NAMALWA (cell line): Measurements from ENCODE around the gene SCGN.
"Not testable (repeated sequence)": the region's sequence is repeated elsewhere in the genome, so short reads cannot be mapped to it uniquely, and the experiment has no call there.

Source experiments
- DNase-seq: peaks from one replicate; pipeline ENCODE4 v3.0.0-alpha.2; 2015; ENCODE audit warnings: low spot score

SCGN gene

DNA sequence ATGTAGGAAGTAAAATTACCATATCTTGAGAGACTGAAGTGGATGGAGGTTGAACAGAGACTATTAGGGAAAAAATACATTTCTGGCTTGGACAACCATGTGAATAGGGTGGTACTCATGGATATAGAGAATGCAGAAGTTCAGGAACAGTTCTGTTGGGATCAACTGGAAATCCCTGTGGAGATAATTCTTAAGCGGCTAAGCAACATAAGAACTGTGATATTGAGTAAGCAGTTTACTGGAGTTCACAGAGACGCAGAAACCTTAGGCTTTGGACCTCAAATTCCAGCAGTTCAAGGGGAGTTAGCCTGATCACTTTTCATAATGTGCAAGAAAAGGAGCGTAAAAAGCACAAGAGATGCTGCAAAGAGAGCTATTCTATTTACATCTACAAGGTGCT is 78.9 kb downstream of the SCGN start:
- no peak for DNase-seq

DNA sequence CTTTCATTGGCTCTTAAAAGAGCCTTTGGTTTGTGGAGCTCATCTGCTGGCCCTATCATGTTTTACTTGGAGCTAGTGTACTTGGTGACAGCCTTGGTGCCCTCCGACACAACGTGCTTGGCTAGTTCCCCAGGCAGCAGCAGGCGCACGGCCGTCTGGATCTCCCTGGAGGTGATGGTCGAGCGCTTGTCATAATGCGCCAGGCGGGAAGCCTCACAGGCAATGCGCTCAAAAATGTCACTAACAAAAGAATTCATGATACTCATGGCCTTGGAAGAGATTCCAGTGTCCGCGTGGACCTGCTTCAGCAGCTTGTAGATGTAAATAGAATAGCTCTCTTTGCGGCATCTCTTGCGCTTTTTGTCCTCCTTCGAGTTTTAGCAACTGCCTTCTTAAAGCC is 79.7 kb downstream of the SCGN start:
- no peak for DNase-seq

DNA sequence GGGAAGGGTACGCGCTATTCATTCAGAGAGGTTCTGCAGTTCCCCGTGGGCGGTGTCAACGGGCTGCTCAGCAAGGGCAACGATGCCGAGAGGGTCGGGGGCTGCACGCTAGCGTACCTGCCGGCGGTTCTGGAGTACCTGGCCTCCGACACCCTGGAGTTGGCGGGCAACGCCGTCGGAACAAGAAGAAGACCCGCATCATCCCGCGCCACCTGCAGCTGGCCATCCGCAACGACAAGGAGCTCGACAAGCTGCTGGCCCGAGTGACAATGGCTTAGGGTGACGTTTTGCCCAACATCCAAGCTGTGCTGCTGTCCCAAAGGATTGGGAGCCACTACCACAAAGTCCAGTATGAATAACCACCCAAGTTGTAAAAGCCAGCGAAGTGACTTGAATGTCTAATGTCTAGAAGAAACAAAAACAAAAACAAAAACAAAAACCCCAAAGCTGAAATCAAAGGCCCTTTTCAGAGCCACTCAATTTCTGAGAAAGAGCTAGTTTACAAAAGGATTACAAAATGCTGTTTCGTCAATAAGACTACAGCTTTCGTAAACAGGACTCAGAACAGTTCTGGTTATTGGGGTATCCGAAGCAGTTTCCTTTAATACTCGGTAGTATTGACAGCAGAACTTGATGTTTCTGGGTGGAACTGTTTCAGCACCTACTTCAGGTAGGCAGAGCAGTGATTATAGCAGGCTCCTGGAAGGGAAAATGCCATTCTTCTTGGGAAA is 80.6 kb downstream of the SCGN start:
- DNase-seq: no peak

DNA sequence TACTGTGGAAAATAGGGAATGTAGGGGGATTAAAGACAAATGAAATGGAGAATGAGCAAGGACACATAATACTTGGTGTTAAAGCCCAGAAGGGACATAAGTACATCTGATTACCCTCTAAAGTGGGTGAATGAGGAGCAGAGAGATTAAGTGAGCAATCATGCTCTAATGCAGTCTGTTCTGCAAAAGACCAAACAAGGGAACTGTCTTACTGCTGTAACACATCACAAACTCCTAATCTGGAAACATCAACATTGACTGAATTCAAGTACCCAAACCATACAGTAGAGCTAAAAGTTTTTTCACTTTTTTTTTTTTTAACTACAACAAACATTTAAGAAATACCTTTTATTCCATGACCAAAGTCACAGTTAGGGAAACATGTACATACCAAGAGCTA is 83.2 kb downstream of the SCGN start:
- no peak for DNase-seq

DNA sequence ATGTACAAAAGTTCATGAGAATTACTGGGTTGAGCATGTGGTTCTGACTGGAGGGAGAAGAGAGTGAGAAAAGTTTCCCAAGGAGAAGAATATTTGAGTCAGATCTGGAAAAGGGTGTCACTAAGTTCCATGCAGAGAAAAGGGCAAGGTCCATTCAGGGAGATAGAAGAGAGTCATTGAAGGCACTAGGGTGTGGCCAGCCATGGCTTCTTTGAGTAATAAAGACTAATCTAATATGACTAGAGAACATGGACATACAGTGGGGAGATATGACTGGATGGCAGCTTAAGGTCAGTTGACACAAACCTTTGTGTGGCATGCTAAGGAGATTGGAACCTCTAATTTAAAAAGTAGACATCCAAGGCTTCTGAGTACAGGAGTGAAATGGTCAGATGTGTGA is 91.9 kb downstream of the SCGN start:
- no peak for DNase-seq

DNA sequence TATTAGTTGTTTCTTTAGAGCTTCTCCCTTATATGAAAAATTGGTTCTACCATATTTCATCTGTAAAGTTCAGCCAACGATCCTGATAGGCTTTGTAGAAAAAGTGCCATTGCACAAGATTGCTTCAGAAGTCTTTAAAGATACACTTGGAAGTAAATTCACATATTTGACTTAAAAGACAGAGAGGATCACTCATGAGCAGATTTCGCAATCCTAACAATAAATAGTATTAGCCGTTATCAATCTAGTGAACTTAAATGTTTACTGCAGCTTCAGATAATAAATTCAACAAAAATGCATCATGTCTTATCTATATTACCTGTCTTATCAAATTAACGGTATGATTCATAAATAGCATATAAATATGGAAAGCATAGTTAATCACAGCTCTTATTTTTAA is 93.8 kb downstream of the SCGN start:
- no peak for DNase-seq

DNA sequence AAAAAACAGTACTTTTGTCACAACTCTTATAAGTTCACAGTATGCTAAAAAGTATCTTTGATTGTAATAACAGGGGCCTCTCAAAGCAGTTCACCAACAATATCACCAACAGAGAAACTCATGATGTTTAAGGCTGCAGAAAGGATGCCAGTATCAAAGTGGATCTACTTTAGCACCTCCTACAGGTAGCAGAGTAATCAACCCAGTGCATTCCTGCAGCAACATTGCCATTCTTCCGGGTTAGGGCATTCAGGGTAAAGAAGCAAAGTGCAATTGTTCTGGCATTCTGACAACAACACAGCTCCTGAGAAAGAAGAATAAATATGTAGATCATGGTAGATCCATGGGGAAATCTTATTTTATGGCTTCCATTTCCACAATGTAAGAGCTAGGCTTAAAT is 95.0 kb downstream of the SCGN start:
- DNase-seq: no peak

DNA sequence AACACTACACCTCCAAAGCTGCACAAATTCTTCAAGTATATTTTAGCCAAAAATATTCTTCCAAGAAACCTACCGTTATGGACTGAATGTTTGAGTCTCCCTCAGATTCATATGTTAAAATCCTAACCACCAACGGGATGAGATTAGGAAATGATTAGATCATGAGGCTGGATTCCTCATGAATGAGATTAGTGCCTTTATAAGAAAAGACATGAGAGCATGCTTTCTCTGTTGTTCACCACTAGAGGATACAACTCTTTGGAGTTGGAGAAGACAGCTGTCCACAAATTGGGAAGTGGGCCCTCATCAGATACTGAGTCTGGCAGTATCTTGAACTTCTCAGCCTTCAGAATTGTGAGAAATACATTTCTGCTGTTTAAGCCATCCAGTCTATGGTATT is 95.5 kb downstream of the SCGN start:
- no peak for DNase-seq

DNA sequence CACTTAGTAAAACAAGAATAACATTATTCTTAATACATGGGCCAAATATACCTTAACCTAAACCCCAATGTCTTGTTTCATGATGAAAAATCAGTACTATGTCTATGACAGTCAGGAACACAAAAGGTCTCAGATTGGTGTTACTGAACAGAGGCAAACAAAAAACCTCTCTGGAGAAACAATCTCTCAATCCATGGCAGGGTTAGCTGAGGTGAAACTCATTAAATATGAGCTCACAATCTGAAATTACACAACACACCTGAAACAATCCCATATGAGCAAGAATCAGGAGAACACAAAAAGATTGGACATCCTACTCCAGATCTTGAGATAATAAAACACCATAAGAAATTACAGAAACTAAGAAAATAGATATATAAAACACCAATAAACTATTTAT is 96.0 kb downstream of the SCGN start:
- DNase-seq: no peak

DNA sequence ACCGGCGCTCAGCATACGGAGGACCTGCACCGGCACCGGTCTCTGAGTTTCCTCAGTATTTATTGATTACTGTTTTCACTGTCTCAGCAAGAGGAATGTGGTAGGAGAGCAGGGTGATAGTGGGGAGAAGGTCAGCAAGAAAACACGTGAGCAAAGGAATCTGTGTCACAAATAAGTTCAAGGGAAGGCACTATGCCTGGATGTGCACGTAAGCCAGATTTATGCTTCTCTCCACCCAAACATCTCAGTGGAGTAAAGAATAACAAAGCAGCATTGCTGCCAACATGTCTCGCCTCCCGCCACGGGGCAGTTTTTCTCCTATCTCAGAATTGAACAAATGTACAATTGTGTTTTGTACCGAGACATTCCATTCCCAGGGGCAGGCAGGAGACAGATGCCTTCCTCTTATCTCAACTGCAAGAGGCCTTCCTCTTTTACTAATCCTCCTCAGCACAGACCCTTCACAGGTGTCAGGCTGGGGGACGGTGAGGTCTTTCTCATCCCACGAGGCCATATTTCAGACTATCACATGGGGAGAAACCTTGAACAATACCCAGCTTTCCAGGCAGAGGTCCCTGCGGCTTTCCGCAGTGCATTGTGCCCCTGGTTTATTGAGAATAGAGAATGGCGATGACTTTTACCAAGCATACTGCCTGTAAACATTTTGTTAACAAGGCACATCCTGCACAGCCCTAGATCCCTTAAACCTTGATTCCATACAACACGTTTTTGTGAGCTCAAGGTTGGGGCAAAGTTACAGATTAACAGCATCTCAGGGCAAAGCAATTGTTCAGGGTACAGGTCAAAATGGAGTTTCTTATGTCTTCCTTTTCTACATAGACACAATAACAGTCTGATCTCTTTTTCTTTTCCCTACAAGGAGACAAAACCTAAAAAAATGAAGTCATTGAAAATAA is 96.8 kb downstream of the SCGN start:
- not testable (repeated sequence) for DNase-seq

DNA sequence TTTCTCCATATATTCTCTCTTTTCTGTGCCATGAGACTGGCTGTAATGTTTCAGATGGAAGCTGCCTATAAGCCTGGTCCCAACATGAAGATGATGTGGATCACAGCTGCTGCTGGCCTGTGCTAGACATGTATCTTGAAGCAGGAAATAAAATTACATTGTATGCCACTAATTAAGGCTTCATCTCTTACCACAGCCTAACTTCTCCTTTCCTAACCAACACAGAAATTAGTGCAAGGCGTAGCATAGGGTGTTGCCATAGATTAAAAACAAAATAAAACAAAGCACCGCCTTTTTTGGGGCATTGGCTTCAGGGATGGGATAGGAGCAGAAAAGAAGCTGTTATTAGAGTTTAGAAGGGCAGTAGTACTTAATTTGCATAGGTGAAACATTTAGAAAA is 97.8 kb downstream of the SCGN start:
- DNase-seq: peak; percentile 18

DNA sequence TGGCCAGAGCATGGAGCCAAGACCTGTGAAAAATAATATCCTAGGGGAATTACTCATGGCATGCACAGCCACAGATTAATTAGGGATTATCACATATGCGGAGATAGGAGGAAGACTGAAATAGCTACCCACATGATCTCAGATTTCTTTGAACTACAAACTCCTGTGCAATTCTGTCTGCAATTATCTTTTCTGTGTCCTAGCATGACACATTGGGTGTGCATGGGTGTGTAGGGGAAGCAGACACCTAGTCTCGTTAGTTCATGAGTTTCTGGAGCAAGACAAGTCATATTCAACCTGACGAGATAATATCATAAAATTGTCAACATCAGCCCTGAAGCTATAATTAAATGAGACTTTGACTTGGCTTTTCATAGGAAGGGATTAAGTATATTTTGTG is 98.9 kb downstream of the SCGN start:
- no peak for DNase-seq
